GM08714 (cell line): ENCODE results near the gene SLC7A8.
"Not testable (repeated sequence)": the region's sequence is repeated elsewhere in the genome, so short reads cannot be mapped to it uniquely, and the experiment has no call there.

ENCODE experiments used
- H3K4me3 ChIP-seq: fragments of 200-500 bp; sonication (Bioruptor generic); 2 replicates; pipeline ENCODE4 v1.5.1; 2014; ENCODE audit warnings: mild to moderate bottlenecking, low read length, inconsistent platforms
- ZNF274 ChIP-seq: IDR thresholded peaks from 2 replicates; pipeline ENCODE4 v1.6.1; 2012; ENCODE audit warnings: mild to moderate bottlenecking, low read depth, low read length

SLC7A8 gene

GRCh38 chr14:23183479-23183878 lies at the start of gene SLC7A8:
TSS of gene SLC7A8 (minus strand) at chr14:23183660. CDS start at chr14:23182914, 746 bp downstream.
- H3K4me3 ChIP-seq: peak within 1 kb of the TSS; percentile 51
- no peak for TF ChIP-seq ZNF274

GRCh38 chr14:23232241-23232808 lies 48.9 kb upstream of the SLC7A8 start:
- not testable (repeated sequence) for H3K4me3 ChIP-seq

- no peak for TF ChIP-seq ZNF274
- H3K4me3 ChIP-seq: no peak overlapping the region
Measured at GRCh38 chr14:23228812-23229211, 45.4 kb upstream of the SLC7A8 start.

- TF ChIP-seq ZNF274: no peak
- no peak overlapping the region for H3K4me3 ChIP-seq
Measured at GRCh38 chr14:23227566-23227965, 44.1 kb upstream of the SLC7A8 start.

- H3K4me3 ChIP-seq: not testable (repeated sequence)
Measured at GRCh38 chr14:23224958-23225357, 41.5 kb upstream of the SLC7A8 start.

GRCh38 chr14:23219075-23219474 lies 35.6 kb upstream of the SLC7A8 start:
- H3K4me3 ChIP-seq: no peak overlapping the region
- no peak for TF ChIP-seq ZNF274

GRCh38 chr14:23217032-23218020 lies 33.9 kb upstream of the SLC7A8 start:
- TF ChIP-seq ZNF274: no peak
- no peak overlapping the region for H3K4me3 ChIP-seq

- H3K4me3 ChIP-seq: no peak overlapping the region
- no peak for TF ChIP-seq ZNF274
Measured at GRCh38 chr14:23215421-23215820, 32.0 kb upstream of the SLC7A8 start.

GRCh38 chr14:23209651-23210423 lies 26.4 kb upstream of the SLC7A8 start:
- H3K4me3 ChIP-seq: no peak overlapping the region
- TF ChIP-seq ZNF274: no peak

- H3K4me3 ChIP-seq: no peak overlapping the region
- TF ChIP-seq ZNF274: no peak
Measured at GRCh38 chr14:23208324-23208723, 24.9 kb upstream of the SLC7A8 start.

GRCh38 chr14:23207146-23207540 lies 23.7 kb upstream of the SLC7A8 start:
- H3K4me3 ChIP-seq: no peak overlapping the region
- no peak for TF ChIP-seq ZNF274

GRCh38 chr14:23206422-23207145 lies 23.1 kb upstream of the SLC7A8 start:
- no peak for TF ChIP-seq ZNF274
- H3K4me3 ChIP-seq: no peak overlapping the region

GRCh38 chr14:23202001-23202400 lies 18.5 kb upstream of the SLC7A8 start:
- no peak overlapping the region for H3K4me3 ChIP-seq
- no peak for TF ChIP-seq ZNF274

GRCh38 chr14:23199141-23199540 lies 15.7 kb upstream of the SLC7A8 start:
- not testable (repeated sequence) for H3K4me3 ChIP-seq

- H3K4me3 ChIP-seq: not testable (repeated sequence)
Measured at GRCh38 chr14:23196487-23196886, 13.0 kb upstream of the SLC7A8 start.
